Gastroesophageal sphincter (tissue), 4 donors: Measurements from ENCODE around the gene IGSF1. TPM values are rescaled to one million over a fixed set of nuclear protein-coding genes. Genes with fewer than 3 reads are reported as not detected.

ENCODE experiments used
- ATAC-seq: fragments of 150-250 bp; one replicate; pipeline ENCODE4 v1.9.1; 2016; ENCODE audit warnings: mild to moderate bottlenecking, moderate library complexity
- H3K27ac ChIP-seq, 4 donors: fragments of 200-600 bp; sonication (generic) in 3 of 4; 1 replicate in 3 of 4; 2 replicates in 1 of 4; pipeline ENCODE4 v1.5.1; 2016 to 2019
- H3K27me3 ChIP-seq: fragments of 200-600 bp; sonication (generic); one replicate; pipeline ENCODE4 v1.5.1; 2019
- H3K36me3 ChIP-seq, 2 donors: fragments of 200-600 bp; sonication (generic); one replicate each; pipeline ENCODE4 v1.5.1; 2019; ENCODE audit warnings: control low read depth in 1 of 2
- H3K4me1 ChIP-seq, 3 donors: fragments of 200-600 bp; sonication (generic); 1 replicate in 2 of 3; 2 replicates in 1 of 3; pipeline ENCODE4 v1.5.1; 2016 to 2019; ENCODE audit warnings: control low read depth in 2 of 3
- H3K4me3 ChIP-seq, 2 donors: fragments of 200-600 bp; sonication (generic); one replicate each; pipeline ENCODE4 v1.5.1; 2019; ENCODE audit warnings: mild to moderate bottlenecking in 1 of 2, moderate library complexity in 1 of 2
- H3K9me3 ChIP-seq, 3 donors: fragments of 200-600 bp; sonication (generic); one replicate each; pipeline ENCODE4 v1.5.1; 2017 to 2019; ENCODE audit warnings: control low read depth in 2 of 3
- CTCF ChIP-seq, 4 experiments: fragments of 200-600 bp in 2 of 4; fragments of 450-650 bp in 2 of 4; sonication (generic) in 1 of 4; IDR thresholded peaks; one replicate each; pipeline ENCODE4 v1.5.1; 2017 to 2019; ENCODE audit warnings: antibody characterized with exemption in 4 of 4, mild to moderate bottlenecking in 2 of 4, moderate library complexity in 2 of 4
- EP300 ChIP-seq: sonication (generic); formaldehyde crosslinking; IDR thresholded peaks from one replicate; pipeline ENCODE4 v1.6.1; 2017; ENCODE audit warnings: antibody characterized with exemption, mild to moderate bottlenecking
- POLR2A ChIP-seq, 2 donors: fragments of 450-650 bp; IDR thresholded peaks; one replicate each; pipeline ENCODE4 v1.6.1; 2017; ENCODE audit warnings: antibody characterized with exemption in 2 of 2, mild to moderate bottlenecking in 2 of 2, moderate library complexity in 1 of 2
- POLR2AphosphoS5 ChIP-seq: sonication (generic); formaldehyde crosslinking; IDR thresholded peaks from one replicate; pipeline ENCODE4 v1.6.1; 2017; ENCODE audit warnings: antibody characterized with exemption
- WGBS, 2 donors: methylation state at CpG; one replicate each; pipeline ENCODE4 v1.1.5; 2018; ENCODE audit warnings: low coverage in 1 of 2; 5-methylcytosine and 5-hydroxymethylcytosine counted together
- total RNA-seq, 4 donors: library from RNA; depleted of rRNA; stranded (reverse); fragments of >200 nt; gene quantifications; one replicate each; pipeline ENCODE4 v1.1.0, GENCODE V29; 2016

Gene IGSF1
- total RNA-seq, 4 donors from 2014 or later, result 1.1 to 2.4 (median 1.9) TPM

- Histone ChIP-seq H3K27ac (no peak overlapping the region), H3K9me3 (no peaks in the 10 kb centered on the region), H3K4me1 (no peaks in the 10 kb centered on the region), H3K27me3 (no peaks in the 10 kb centered on the region), H3K36me3 (no peaks in the 10 kb centered on the region), H3K4me3 (no peak overlapping the region)
- ATAC-seq, result no peak
- WGBS, 2 donors, result 83 to 89% methylated on average over 1 to 4 of the region's 4 CpGs
- TF ChIP-seq POLR2A (IDR thresholded peaks at IDR 0.05) (no peak), CTCF (IDR thresholded peaks at IDR 0.05) (no peak), POLR2AphosphoS5 (no peak), EP300 (no peak)
These were observed 28.2 kb upstream of the IGSF1 start for GRCh38 chrX:131317326-131317725.

- no peak for ATAC-seq
- Histone ChIP-seq H3K4me3 (no peak overlapping the region), H3K27me3 (no peaks in the 10 kb centered on the region), H3K36me3 (no peaks in the 10 kb centered on the region), H3K27ac (no peak overlapping the region), H3K4me1 (no peaks in the 10 kb centered on the region), H3K9me3 (no peaks in the 10 kb centered on the region)
- 46 to 54% methylated on average over 1 of the region's 1 CpG for WGBS, 2 donors
- TF ChIP-seq CTCF (IDR thresholded peaks at IDR 0.05), result no peak
- no peak for TF ChIP-seq EP300
- TF ChIP-seq POLR2AphosphoS5, result no peak
- TF ChIP-seq POLR2A (IDR thresholded peaks at IDR 0.05), result no peak
These were observed 27.2 kb upstream of the IGSF1 start for GRCh38 chrX:131316260-131316659.

- H3K4me3 ChIP-seq, result no peak overlapping the region
- no peak for ATAC-seq
- no peaks in the 10 kb centered on the region for H3K27me3 ChIP-seq
- no peak overlapping the region for H3K27ac ChIP-seq
- H3K4me1 ChIP-seq, result no peaks in the 10 kb centered on the region
- TF ChIP-seq POLR2AphosphoS5 (no peak), POLR2A (IDR thresholded peaks at IDR 0.05) (no peak), EP300 (no peak), CTCF (IDR thresholded peaks at IDR 0.05) (no peak)
- no peaks in the 10 kb centered on the region for H3K9me3 ChIP-seq
- no peaks in the 10 kb centered on the region for H3K36me3 ChIP-seq
These were observed 19.9 kb upstream of the IGSF1 start for GRCh38 chrX:131308980-131309379.

GRCh38 chrX:131306601-131307000 is 17.5 kb upstream of the IGSF1 start:
- Histone ChIP-seq H3K4me1 (no peaks in the 10 kb centered on the region), H3K27me3 (no peaks in the 10 kb centered on the region), H3K27ac (no peak overlapping the region), H3K9me3 (no peaks in the 10 kb centered on the region), H3K36me3 (no peaks in the 10 kb centered on the region), H3K4me3 (no peak overlapping the region)
- TF ChIP-seq CTCF (IDR thresholded peaks at IDR 0.05) (no peak), POLR2A (IDR thresholded peaks at IDR 0.05) (no peak), POLR2AphosphoS5 (no peak), EP300 (no peak)
- WGBS, 2 donors, result 14 to 29% methylated on average over 1 of the region's 1 CpG
- ATAC-seq, result no peak

- H3K36me3 ChIP-seq, result no peaks in the 10 kb centered on the region
- no peaks in the 10 kb centered on the region for H3K4me1 ChIP-seq
- no peaks in the 10 kb centered on the region for H3K9me3 ChIP-seq
- TF ChIP-seq EP300, result no peak
- TF ChIP-seq CTCF (IDR thresholded peaks at IDR 0.05), result no peak
- no peak for TF ChIP-seq POLR2A (IDR thresholded peaks at IDR 0.05)
- no peak for TF ChIP-seq POLR2AphosphoS5
- no peak for ATAC-seq
- WGBS, 2 donors, result 22 to 25% methylated on average over 2 of the region's 2 CpGs
- no peak overlapping the region for H3K4me3 ChIP-seq
- no peaks in the 10 kb centered on the region for H3K27me3 ChIP-seq
- no peak overlapping the region for H3K27ac ChIP-seq
These were observed 16.8 kb upstream of the IGSF1 start for GRCh38 chrX:131305926-131306325.
